PC-9 (cell line): Measurements from ENCODE around the gene VDAC1. TPM values are rescaled to one million over a fixed set of nuclear protein-coding genes. Genes with fewer than 3 reads are reported as not detected.

Experiments used
- BruUV-seq: library from RNA; stranded (reverse); fragments of 400-500 nt; replicated peaks from 2 replicates; lab custom pipeline; 2021; lab: Mats Ljungman, UMichigan
- CTCF ChIA-PET: fragments of 300-600 bp; sonication (Branson Sonifier 250); formaldehyde crosslinking; loops from one replicate; lab custom pipeline; 2022; ENCODE audit warnings: antibody characterized with exemption; lab: Charles Lee
- POLR2A ChIA-PET: fragments of 300-600 bp; sonication (Branson Sonifier 250); formaldehyde crosslinking; loops from one replicate; lab custom pipeline; 2022; ENCODE audit warnings: antibody characterized with exemption; ENCODE audit not compliant: unreplicated experiment; lab: Charles Lee
- DNase-seq, 2 experiments: peaks; one replicate each; pipeline versions ENCODE4 v3.0.0 to v3.0.0-alpha.2; 2015 to 2022; ENCODE audit warnings: mixed read lengths in 1 of 2
- H2AFZ ChIP-seq: fragments of 200-600 bp; sonication (generic); 2 replicates; pipeline ENCODE4 v1.8.1; 2017; ENCODE audit warnings: antibody characterized with exemption
- H3F3A ChIP-seq: fragments of 200-600 bp; sonication (generic); 2 replicates; pipeline ENCODE4 v1.8.1; 2017; ENCODE audit warnings: antibody characterized with exemption, mild to moderate bottlenecking, low read depth; ENCODE audit not compliant: insufficient read depth
- H3K27ac ChIP-seq: fragments of 200-600 bp; sonication (generic); 2 replicates; pipeline ENCODE4 v1.6.1; 2016; ENCODE audit warnings: mixed run types
- H3K27me3 ChIP-seq: fragments of 200-600 bp; sonication (generic); 2 replicates; pipeline ENCODE4 v1.6.1; 2016; ENCODE audit warnings: low read depth, mixed run types; ENCODE audit not compliant: insufficient read depth
- H3K36me3 ChIP-seq: fragments of 200-600 bp; sonication (generic); 2 replicates; pipeline ENCODE4 v1.6.1; 2016; ENCODE audit warnings: low read depth, mixed run types
- H3K4me1 ChIP-seq: fragments of 200-600 bp; sonication (generic); replicated peaks from 2 replicates; pipeline ENCODE4 v1.6.1; 2016; ENCODE audit warnings: mixed run types; ENCODE audit not compliant: insufficient read depth
- H3K4me2 ChIP-seq: fragments of 200-600 bp; sonication (generic); 2 replicates; pipeline ENCODE4 v1.6.1; 2017; ENCODE audit warnings: mixed run types
- H3K4me3 ChIP-seq: fragments of 200-600 bp; sonication (generic); 2 replicates; pipeline ENCODE4 v1.6.1; 2016; ENCODE audit warnings: mixed run types
- H3K79me2 ChIP-seq: fragments of 200-600 bp; sonication (generic); 2 replicates; pipeline ENCODE4 v1.6.1; 2017; ENCODE audit warnings: low read depth, mixed run types
- H3K9me2 ChIP-seq: fragments of 200-600 bp; sonication (generic); 2 replicates; pipeline ENCODE4 v1.8.1; 2017; ENCODE audit warnings: mild to moderate bottlenecking; ENCODE audit not compliant: insufficient read depth
- H3K9me3 ChIP-seq: fragments of 200-600 bp; sonication (generic); 2 replicates; pipeline ENCODE4 v1.8.1; 2016; ENCODE audit warnings: low read depth; ENCODE audit not compliant: insufficient read depth
- H4K20me1 ChIP-seq: fragments of 200-600 bp; sonication (generic); 2 replicates; pipeline ENCODE4 v1.8.1; 2017; ENCODE audit not compliant: insufficient read depth
- EZH2 ChIP-seq: fragments of 200-600 bp; sonication (generic); IDR thresholded peaks from 2 replicates; pipeline ENCODE4 v1.8.0; 2017; ENCODE audit warnings: antibody characterized with exemption, low read depth
- intact Hi-C: fragments of 100-400 bp; cut with micrococcal nuclease; formaldehyde crosslinking; loops from one replicate; pipeline ENCODE4 v1.10.0; 2022; ENCODE audit not compliant: unreplicated experiment
- total RNA-seq: library from RNA; stranded (reverse); gene quantifications from 2 replicates; pipeline ENCODE4 v1.2.3, GENCODE V29; 2021
- TF ChIP-seq, protein P1 (sequence below): fragments of 200-600 bp; sonication (generic); conservative IDR thresholded peaks from 2 replicates; pipeline ENCODE4 v1.6.1; 2017; ENCODE audit warnings: mixed run types, antibody characterized with exemption, mild to moderate bottlenecking, moderate library complexity

VDAC1 gene
- total RNA-seq, 1 experiment from 2014 or later, result 228 TPM

DNA sequence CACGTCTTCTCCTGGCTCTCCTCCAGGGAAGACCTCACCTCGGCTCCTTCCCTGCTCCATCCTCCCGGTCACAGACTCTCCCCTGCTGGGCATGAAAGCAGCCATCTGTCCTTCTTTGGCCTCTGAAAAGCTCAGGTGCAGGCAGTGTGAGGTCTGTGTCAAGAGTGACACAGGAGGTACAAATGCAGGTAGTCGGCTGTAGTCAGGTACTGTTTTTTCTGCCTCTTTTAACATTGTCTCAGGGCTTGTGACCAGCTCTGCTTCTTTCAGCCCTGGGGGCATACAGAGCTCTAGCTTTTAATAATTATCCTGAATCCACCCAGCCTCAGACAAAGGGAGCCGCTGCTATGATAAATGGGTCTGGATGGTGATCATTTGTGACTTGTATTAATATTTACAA, 82.8 kb downstream of the VDAC1 start:
- no peaks in the 10 kb centered on the region for H3K36me3 ChIP-seq

More for the DNA sequence above, 82.8 kb downstream of the VDAC1 start:
- H2AFZ ChIP-seq, result no peak overlapping the region
- no peak for DNase-seq
- no TSS peak for BruUV-seq
- H3K4me3 ChIP-seq, result no peak overlapping the region
- H3F3A ChIP-seq, result peaks cover 5% of the 10 kb centered on the region; the same call in 1 of the 2 replicates
- H4K20me1 ChIP-seq, result no peaks in the 10 kb centered on the region
- H3K27ac ChIP-seq, result no peak overlapping the region
- no peaks in the 10 kb centered on the region for H3K79me2 ChIP-seq
- TF ChIP-seq, protein P1, sequence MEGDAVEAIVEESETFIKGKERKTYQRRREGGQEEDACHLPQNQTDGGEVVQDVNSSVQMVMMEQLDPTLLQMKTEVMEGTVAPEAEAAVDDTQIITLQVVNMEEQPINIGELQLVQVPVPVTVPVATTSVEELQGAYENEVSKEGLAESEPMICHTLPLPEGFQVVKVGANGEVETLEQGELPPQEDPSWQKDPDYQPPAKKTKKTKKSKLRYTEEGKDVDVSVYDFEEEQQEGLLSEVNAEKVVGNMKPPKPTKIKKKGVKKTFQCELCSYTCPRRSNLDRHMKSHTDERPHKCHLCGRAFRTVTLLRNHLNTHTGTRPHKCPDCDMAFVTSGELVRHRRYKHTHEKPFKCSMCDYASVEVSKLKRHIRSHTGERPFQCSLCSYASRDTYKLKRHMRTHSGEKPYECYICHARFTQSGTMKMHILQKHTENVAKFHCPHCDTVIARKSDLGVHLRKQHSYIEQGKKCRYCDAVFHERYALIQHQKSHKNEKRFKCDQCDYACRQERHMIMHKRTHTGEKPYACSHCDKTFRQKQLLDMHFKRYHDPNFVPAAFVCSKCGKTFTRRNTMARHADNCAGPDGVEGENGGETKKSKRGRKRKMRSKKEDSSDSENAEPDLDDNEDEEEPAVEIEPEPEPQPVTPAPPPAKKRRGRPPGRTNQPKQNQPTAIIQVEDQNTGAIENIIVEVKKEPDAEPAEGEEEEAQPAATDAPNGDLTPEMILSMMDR, result no peak
- TF ChIP-seq EZH2, result no peak
- ChIA-PET CTCF (no interaction called here), POLR2A (interaction anchor here (0.6 kb wide), 1 partner anchor 1442 kb away, joined by 3 read pairs; no protein-coding TSS in a partner anchor)
- peaks cover 41% of the 10 kb centered on the region for H3K4me1 ChIP-seq
- no peaks in the 10 kb centered on the region for H3K27me3 ChIP-seq
- intact Hi-C loops, result loop anchor here (1.0 kb wide), 1 partner anchor 21 kb away; no protein-coding TSS in a partner anchor
- no peaks in the 10 kb centered on the region for H3K9me2 ChIP-seq
- H3K9me3 ChIP-seq, result no peaks in the 10 kb centered on the region
- H3K4me2 ChIP-seq, result 0 out of 2 replicates have a peak overlapping the region, but pooled peaks have one; percentile 7

Other genes with a start within 250 kb of the VDAC1 start
- 24.4 and 45.0 TPM in 2 replicates for gene C5orf15, start 36.4 kb downstream of the VDAC1 start, total RNA-seq
- gene TCF7, start 109.7 kb upstream of the VDAC1 start, total RNA-seq, result 8.9 and 13.0 TPM in 2 replicates
- gene SKP1, start 172.0 kb upstream of the VDAC1 start, total RNA-seq, result 335 and 409 TPM in 2 replicates
- gene PPP2CA, start 221.1 kb upstream of the VDAC1 start, total RNA-seq, result 146 and 149 TPM in 2 replicates